Endothelial cell of umbilical vein (primary cell): ENCODE data around the gene RNF11. TPM values are rescaled to one million over a fixed set of nuclear protein-coding genes. Genes with fewer than 3 reads are reported as not detected.

Experiments used
- BruUV-seq: library from RNA; stranded (reverse); fragments of 400-500 nt; replicated peaks from 2 replicates; lab custom pipeline; 2021; lab: Mats Ljungman, UMichigan
- CTCF ChIA-PET: fragments of 300-600, 350-600 bp; sonication (Branson Sonifier 250); formaldehyde crosslinking; loops from one replicate; lab custom pipeline; 2021; ENCODE audit warnings: antibody characterized with exemption, inconsistent platforms; lab: Charles Lee
- POLR2A ChIA-PET: fragments of 300-600, 350-600 bp; sonication (Branson Sonifier 250); formaldehyde crosslinking; loops from one replicate; lab custom pipeline; 2021; ENCODE audit warnings: antibody characterized with exemption, inconsistent platforms; lab: Charles Lee
- DNase-seq: peaks from one replicate; pipeline ENCODE4 v3.0.0-alpha.2; 2011; ENCODE audit warnings: low read depth, low spot score
- FAIRE-seq: peaks from 2 replicates; lab custom pipeline; 2011; peaks lifted over from hg19 to GRCh38; lab: Jason Lieb, UNC
- H2AFZ ChIP-seq: 2 replicates; pipeline ENCODE4 v1.6.0; 2012; ENCODE audit warnings: low read depth, low read length, control low read depth, inconsistent platforms
- H3K27ac ChIP-seq: 2 replicates; pipeline ENCODE4 v1.5.1; 2011; ENCODE audit warnings: low read depth, mild to moderate bottlenecking, control low read depth, low read length, moderate library complexity; ENCODE audit not compliant: insufficient read depth
- H3K27me3 ChIP-seq, 2 experiments: 2 replicates each; pipeline versions ENCODE4 v1.6.0 to v1.6.1; 2011; ENCODE audit warnings: low read length in 2 of 2, mixed read lengths in 1 of 2; ENCODE audit not compliant: control insufficient read depth in 2 of 2, insufficient read depth in 2 of 2
- H3K36me3 ChIP-seq, 2 experiments: 2 replicates in 1 of 2; 3 replicates in 1 of 2; pipeline ENCODE4 v1.5.1; 2011; ENCODE audit warnings: low read length in 2 of 2, mild to moderate bottlenecking in 1 of 2, moderate library complexity in 1 of 2; ENCODE audit not compliant: control insufficient read depth in 2 of 2, insufficient read depth in 2 of 2; ENCODE audit errors: extremely low read depth in 1 of 2
- H3K4me1 ChIP-seq: 3 replicates; pipeline ENCODE4 v1.5.1; 2011; ENCODE audit warnings: mild to moderate bottlenecking, low read length; ENCODE audit not compliant: control insufficient read depth, insufficient read depth; ENCODE audit errors: extremely low read depth
- H3K4me2 ChIP-seq: 2 replicates; pipeline ENCODE4 v1.6.1; 2011; ENCODE audit warnings: low read length, control low read depth, mixed read lengths; ENCODE audit not compliant: insufficient read depth
- H3K4me3 ChIP-seq, 3 experiments: fragments of 200-600 bp in 1 of 3; sonication (generic), shearing (Covaris generic) in 1 of 3; replicated peaks in 1 of 3; 2 replicates each; pipeline ENCODE4 v1.5.1; 2011 to 2016; ENCODE audit warnings: control low read depth in 3 of 3, low read length in 3 of 3, mild to moderate bottlenecking in 2 of 3, inconsistent platforms in 1 of 3, low read depth in 1 of 3, moderate library complexity in 1 of 3; ENCODE audit not compliant: insufficient read depth in 1 of 3
- H3K79me2 ChIP-seq: 2 replicates; pipeline ENCODE4 v1.6.0; 2012; ENCODE audit warnings: low read length, inconsistent platforms; ENCODE audit not compliant: control insufficient read depth, insufficient read depth
- H3K9ac ChIP-seq: replicated peaks from 2 replicates; pipeline ENCODE3; 2011; ENCODE audit warnings: low read length, control low read depth; ENCODE audit not compliant: insufficient read depth; ENCODE audit errors: extremely low read depth
- H3K9me1 ChIP-seq: replicated peaks from 3 replicates; pipeline ENCODE4 v1.6.0; 2011; ENCODE audit warnings: mild to moderate bottlenecking, low read length; ENCODE audit not compliant: control insufficient read depth, insufficient read depth; ENCODE audit errors: extremely low read depth
- H3K9me3 ChIP-seq: replicated peaks from 2 replicates; pipeline ENCODE4 v1.5.1; 2012; ENCODE audit warnings: low read length, inconsistent platforms; ENCODE audit not compliant: control insufficient read depth, insufficient read depth
- H4K20me1 ChIP-seq: replicated peaks from 2 replicates; pipeline ENCODE3; 2011; ENCODE audit warnings: mild to moderate bottlenecking, low read length; ENCODE audit not compliant: control insufficient read depth, insufficient read depth; ENCODE audit errors: extremely low read depth
- CTCF ChIP-seq, 2 donors: IDR thresholded peaks; 1 replicate in 1 of 2; 2 replicates in 1 of 2; pipeline ENCODE4 v1.5.1; 2011; ENCODE audit warnings: low read length in 2 of 2, mild to moderate bottlenecking in 2 of 2, moderate library complexity in 2 of 2, control low read depth in 1 of 2, inconsistent platforms in 1 of 2, low read depth in 1 of 2; ENCODE audit not compliant: insufficient read depth in 1 of 2; ENCODE audit errors: extremely low read depth in 1 of 2
- EZH2 ChIP-seq: IDR thresholded peaks from 2 replicates; pipeline ENCODE4 v1.6.1; 2012; ENCODE audit warnings: borderline replicate concordance, low read depth, mild to moderate bottlenecking, moderate library complexity, low read length, inconsistent platforms; ENCODE audit not compliant: severe bottlenecking
- FOS ChIP-seq: IDR thresholded peaks from 2 replicates; pipeline ENCODE4 v1.6.1; 2011; ENCODE audit warnings: mild to moderate bottlenecking, low read length, moderate library complexity, borderline replicate concordance; ENCODE audit not compliant: insufficient read depth
- GATA2 ChIP-seq: IDR thresholded peaks from 2 replicates; pipeline ENCODE4 v1.7.0; 2011; ENCODE audit warnings: low read depth, mild to moderate bottlenecking, moderate library complexity, mixed read lengths, low read length; ENCODE audit not compliant: insufficient read length, insufficient read depth
- JUN ChIP-seq: IDR thresholded peaks from 2 replicates; pipeline ENCODE4 v1.6.1; 2011; ENCODE audit warnings: borderline replicate concordance, low read depth; ENCODE audit not compliant: insufficient read length, insufficient read depth
- MAX ChIP-seq: IDR thresholded peaks from 2 replicates; pipeline ENCODE4 v1.6.1; 2011; ENCODE audit not compliant: insufficient read depth, insufficient read length
- MYC ChIP-seq: IDR thresholded peaks from one replicate; pipeline ENCODE4 v1.6.1; 2011; ENCODE audit warnings: mild to moderate bottlenecking, low read depth, low read length
- POLR2A ChIP-seq: IDR thresholded peaks from 2 replicates; pipeline ENCODE4 v1.6.1; 2012; ENCODE audit warnings: low read depth, mild to moderate bottlenecking, control low read depth, low read length
- POLR2AphosphoS5 ChIP-seq: IDR thresholded peaks from 2 replicates; pipeline ENCODE4 v1.6.1; 2012; ENCODE audit warnings: low read depth, mild to moderate bottlenecking, control low read depth, low read length, moderate library complexity; ENCODE audit not compliant: insufficient read depth
- dilution Hi-C: fragments of 300-500 bp; cut with MboI; formaldehyde crosslinking; loops from one replicate; pipeline ENCODE4 v1.15.0; 2019; ENCODE audit warnings: low sequenced_read_pairs; ENCODE audit not compliant: extremely low pct_ligation_motif_present
- intact Hi-C: fragments of 100-400 bp; cut with micrococcal nuclease; formaldehyde crosslinking; loops from one replicate; pipeline ENCODE4 v1.10.0; 2022
- polyA plus RNA-seq, 4 experiments: library from polyadenylated mRNA; depleted of rRNA in 3 of 4; stranded (reverse) in 3 of 4; unstranded in 1 of 4; fragments of >200 nt; gene quantifications; 2 replicates each; pipeline versions ENCODE4 v1.2.1 to v1.2.3, GENCODE V29; 2011 to 2012; ENCODE audit warnings: missing spikeins in 1 of 4
- total RNA-seq: library from RNA; stranded (reverse); gene quantifications from 2 replicates; pipeline ENCODE4 v1.2.3, GENCODE V29; 2021

Gene RNF11
- total and polyA plus RNA-seq, 2 donors (not counting 3 experiments of a cell fraction or from before 2014, with no cell fraction given) = 75.2 to 82.9 TPM

- Histone ChIP-seq H3K4me2 (no peak overlapping the region), H4K20me1 (no peaks in the 10 kb centered on the region), H3K9ac (no peak overlapping the region), H3K27ac (peak overlapping the region; percentile 93), H3K9me1 (no peaks in the 10 kb centered on the region), H3K27me3 (no peaks in the 10 kb centered on the region), H3K79me2 (no peaks in the 10 kb centered on the region), H3K4me3 (no peak overlapping the region), H3K4me1 (peaks cover 35% of the 10 kb centered on the region), H3K36me3 (no peaks in the 10 kb centered on the region), H3K9me3 (no peaks in the 10 kb centered on the region), H2AFZ (no peak overlapping the region)
- CTCF ChIA-PET = interaction anchor here (0.7 to 1.6 kb wide), 3 partner anchors 18 to 220 kb away, joined by 3 to 6 read pairs (median 3); no protein-coding TSS in a partner anchor
- TF ChIP-seq MAX = no peak
- no peak for TF ChIP-seq EZH2
- no peak for TF ChIP-seq POLR2A
- DNase-seq (no peak), FAIRE-seq (no peak)
- POLR2A ChIA-PET = no interaction called here
- dilution Hi-C loops (no loop called here), intact Hi-C loops (no loop called here)
- no TSS peak for BruUV-seq
Measured at GRCh38 chr1:51314974-51315373, 78.9 kb downstream of the RNF11 start.

- no peaks in the 10 kb centered on the region for H3K79me2 ChIP-seq
- no TSS peak for BruUV-seq
- POLR2A ChIA-PET = no interaction called here
- no peak overlapping the region for H3K4me3 ChIP-seq
- no peaks in the 10 kb centered on the region for H3K36me3 ChIP-seq
- peaks cover 27% of the 10 kb centered on the region for H3K4me1 ChIP-seq
- FAIRE-seq (no peak), DNase-seq (no peak)
- no peak overlapping the region for H2AFZ ChIP-seq
- no peaks in the 10 kb centered on the region for H4K20me1 ChIP-seq
- H3K9me3 ChIP-seq = no peaks in the 10 kb centered on the region
- TF ChIP-seq GATA2 = no peak
- no peak for TF ChIP-seq POLR2A
- no peak for TF ChIP-seq MYC
- TF ChIP-seq EZH2 = no peak
- no peak for TF ChIP-seq JUN
- TF ChIP-seq POLR2AphosphoS5 = no peak
- no peak for TF ChIP-seq MAX
- no peak for TF ChIP-seq FOS
- TF ChIP-seq CTCF (IDR thresholded peaks at IDR 0.05; ENCODE audit: extremely low read depth in 1 of 2, insufficient read depth in 1 of 2, low read depth in 1 of 2, low read length in 2 of 2) = no peak
- no peak overlapping the region for H3K9ac ChIP-seq
- H3K27me3 ChIP-seq = no peaks in the 10 kb centered on the region
- dilution Hi-C loops (no loop called here), intact Hi-C loops (no loop called here)
- no peak overlapping the region for H3K4me2 ChIP-seq
- no peaks in the 10 kb centered on the region for H3K9me1 ChIP-seq
- H3K27ac ChIP-seq = no peak overlapping the region
- CTCF ChIA-PET = no interaction called here
Measured at GRCh38 chr1:51316113-51316845, 80.2 kb downstream of the RNF11 start.
